DMS 273 treated with DMSO at 0.1 percent for 48 hours (cell line): ENCODE results near the gene ABCA3.

Experiments used
- DNase-seq: peaks from one replicate; lab custom pipeline; 2025; lab: John Stamatoyannopoulos, UW

The ABCA3 gene

GRCh38 chr16:2233872-2234812 lies 106.4 kb downstream of the ABCA3 start:
- DNase-seq = no peak

DNA sequence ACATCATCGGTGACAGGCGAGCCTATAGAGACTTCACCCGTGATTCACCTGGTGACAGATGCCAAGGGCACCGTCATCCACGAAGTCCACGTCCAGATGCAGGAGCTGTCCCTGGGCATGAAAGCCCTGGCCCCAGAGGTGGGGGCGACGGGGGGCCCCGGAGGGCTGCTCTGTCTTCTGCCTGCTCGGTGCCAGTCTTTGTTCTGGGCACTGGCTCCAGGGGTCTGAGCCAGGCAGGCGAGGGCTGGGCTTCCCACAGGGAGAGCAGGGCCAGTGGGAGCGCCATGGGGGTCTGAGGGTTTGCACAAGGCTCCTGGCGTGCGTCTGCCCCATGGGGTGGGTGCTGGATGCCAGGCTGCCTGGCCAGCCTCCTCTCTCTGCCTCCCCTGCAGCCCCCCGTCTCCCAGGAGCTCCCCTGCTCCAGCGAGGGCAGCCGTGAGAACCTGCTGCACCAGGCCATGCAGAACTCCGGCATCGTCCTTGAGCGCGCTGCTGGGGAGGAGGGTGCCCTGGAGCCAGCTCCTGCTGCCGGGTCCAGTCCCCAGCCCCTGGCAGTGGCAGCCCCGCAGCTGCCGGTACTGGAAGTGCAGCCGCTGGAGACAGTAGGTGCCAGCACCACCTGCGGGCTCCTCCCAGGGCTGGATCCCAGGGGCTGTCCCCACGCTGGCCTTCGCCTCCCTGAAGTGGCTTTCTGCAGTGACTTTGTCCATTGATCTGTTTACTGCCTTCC lies 107.3 kb downstream of the ABCA3 start:
- DNase-seq = no peak

- no peak for DNase-seq
Observed at GRCh38 chr16:2232094-2232990, 108.2 kb downstream of the ABCA3 start.

DNA sequence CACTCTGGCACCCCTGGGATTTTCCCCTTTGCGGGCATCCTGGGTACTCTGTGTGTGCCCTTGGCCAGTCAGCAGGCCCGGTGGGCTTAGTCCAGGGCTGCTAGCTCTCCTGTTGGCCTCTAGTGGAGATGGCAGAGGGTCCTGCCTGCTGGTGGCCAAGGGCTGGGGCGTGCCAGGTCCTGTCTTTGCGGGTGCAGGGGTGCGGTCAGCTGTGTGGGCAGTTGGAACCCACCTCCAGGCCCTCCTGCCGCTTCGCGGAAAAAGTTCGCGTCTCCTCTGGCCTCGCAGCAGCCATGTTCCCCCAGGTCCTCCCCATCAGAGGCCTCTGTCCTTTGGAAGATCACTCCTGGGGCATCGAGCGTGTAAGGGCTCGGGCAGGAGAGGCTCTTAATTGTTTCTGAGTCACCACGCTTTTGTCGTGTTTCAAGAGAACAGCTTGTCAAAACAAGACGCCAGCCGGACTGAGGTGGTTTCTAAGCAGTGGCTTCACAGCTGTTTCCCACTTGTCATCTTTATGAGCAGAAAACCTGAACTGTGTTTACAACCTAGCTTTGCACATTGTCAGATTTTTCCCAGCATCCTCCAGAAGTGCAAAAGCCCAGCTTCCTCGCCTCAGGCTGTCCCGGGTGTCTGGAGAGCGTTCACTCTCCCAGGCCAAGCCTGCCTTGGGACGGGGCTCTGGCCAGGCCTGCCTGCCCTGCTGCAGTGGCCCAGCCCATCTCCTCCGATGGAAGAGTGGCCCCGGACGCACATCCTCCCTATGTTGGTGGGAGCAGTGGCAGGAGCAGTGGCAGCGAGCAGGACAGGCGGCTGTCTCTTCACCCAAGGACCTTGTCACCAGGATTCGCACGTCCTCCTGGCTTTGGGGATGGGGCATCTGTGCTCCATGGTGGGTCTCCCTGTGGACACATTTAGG lies 109.3 kb downstream of the ABCA3 start:
- DNase-seq = no peak

DNA sequence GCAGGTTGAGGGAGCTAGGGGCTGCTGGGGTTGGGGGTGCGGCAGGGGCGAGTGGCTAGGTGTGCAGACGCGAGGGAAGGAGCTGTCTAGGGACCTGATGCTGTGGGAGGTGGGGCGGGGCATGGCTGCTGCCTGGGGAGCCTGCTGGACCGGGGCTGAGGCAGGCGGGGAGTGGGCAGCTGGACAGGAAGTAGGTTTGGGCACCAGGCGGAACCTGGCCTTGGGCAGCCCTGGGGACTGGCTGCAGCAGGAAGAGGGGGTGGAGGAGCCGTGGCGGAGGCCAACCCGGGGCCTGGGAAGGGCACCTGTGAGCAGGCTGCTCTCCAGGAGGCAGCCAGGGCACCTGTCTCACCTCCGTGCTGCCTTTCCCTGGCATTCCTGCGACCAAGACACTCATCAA lies 110.2 kb downstream of the ABCA3 start:
- no peak for DNase-seq

DNA sequence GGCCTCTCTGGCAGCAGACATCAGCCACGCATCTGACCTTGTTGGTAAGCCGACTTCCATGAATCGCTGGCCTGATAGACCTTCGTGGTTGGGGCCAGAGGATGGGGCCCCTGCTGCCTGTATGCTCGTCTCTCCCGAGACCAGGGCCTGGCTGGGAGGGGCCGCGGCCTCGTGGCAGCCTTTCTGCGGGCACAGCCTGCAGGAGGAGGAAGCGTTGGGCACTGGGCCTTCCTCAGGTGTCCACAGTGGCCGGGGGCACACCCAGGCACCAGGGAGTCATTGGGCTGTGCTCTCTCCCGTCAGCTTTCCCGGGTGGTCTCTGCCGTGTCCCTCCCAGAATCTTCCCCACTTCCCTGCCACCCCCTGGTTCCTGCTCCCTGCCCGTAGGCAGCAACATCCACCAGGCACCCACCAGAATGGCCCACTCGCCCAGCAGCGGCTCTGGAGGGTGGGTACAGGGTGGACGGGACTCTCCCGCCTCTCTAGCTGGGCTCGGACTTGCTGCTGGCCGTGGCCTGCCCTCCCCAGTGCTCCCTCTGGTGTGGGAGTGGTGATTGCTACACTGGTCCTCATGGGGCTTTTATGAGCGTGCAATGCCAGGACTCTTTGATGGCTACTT lies 110.8 kb downstream of the ABCA3 start:
- DNase-seq = no peak

DNA sequence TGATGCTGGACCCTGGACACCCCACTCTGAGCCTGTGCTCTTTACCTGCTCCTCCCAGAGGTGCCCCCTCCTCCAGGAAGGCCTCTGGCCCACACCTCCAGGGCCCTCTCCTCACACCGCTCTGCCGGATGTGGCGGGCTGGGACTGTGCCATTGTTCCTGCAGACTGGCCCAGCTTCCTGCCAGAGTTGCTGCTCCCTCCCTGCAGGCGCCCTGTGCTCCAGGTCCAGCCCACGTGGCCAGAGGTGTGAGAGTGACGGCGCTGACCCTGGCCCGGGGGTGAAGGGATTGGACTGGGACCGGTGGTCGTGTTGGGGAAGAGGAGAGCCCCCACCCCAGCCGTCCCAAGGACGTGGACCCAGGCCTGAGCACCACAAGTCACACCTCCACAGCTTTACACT lies 111.4 kb downstream of the ABCA3 start:
- no peak for DNase-seq

- DNase-seq = no peak
Observed at GRCh38 chr16:2228161-2228824, 112.2 kb downstream of the ABCA3 start.

DNA sequence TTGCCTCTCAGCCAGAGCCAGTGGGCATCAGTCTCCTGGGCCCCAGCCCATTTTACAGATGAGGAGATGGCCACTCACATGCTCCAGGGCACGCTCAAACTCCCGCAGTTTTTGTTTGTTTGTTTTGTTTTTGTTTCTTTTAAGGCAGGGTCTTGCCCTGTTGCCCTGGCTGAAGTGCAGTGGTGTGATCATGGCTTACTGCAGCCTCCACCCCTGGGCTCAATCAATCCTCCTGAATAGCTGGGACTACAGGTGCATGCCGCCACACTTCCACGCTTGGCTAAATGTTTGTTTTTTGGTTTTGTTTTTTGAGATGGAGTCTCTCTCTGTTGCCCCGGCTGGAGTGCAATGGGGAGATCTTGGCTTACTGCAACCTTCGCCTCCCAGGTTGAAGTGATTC lies 113.6 kb downstream of the ABCA3 start:
- DNase-seq = no peak

DNA sequence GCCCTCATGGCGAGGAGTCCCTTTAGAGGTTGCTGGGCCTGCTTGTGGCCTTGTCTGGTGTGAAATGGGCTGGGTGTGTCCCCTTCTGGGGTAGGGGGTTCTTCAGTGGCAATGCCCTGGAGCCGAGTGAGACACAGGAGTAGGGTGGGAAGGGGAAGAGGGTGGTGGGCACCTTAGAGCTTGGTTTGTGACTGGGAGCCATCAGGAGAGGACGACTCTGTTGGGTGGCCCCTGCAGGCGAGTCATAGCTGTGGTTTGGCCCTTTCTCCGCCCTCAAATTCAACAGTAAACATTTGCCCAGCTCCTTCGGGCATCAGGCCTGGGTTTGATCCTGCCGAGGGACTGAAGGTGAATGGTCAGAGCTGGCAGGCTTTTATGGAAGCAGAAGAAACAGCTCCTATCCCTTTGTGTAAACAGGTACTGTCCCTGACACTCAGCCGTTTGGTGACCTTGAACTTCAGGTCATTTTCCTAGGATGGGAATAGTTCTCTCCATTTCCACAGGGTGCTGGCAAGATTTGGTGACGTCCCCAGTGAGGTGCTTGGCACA lies 114.2 kb downstream of the ABCA3 start:
- no peak for DNase-seq
